Measurements from ENCODE around the gene MXI1.

MXI1 gene

DNA sequence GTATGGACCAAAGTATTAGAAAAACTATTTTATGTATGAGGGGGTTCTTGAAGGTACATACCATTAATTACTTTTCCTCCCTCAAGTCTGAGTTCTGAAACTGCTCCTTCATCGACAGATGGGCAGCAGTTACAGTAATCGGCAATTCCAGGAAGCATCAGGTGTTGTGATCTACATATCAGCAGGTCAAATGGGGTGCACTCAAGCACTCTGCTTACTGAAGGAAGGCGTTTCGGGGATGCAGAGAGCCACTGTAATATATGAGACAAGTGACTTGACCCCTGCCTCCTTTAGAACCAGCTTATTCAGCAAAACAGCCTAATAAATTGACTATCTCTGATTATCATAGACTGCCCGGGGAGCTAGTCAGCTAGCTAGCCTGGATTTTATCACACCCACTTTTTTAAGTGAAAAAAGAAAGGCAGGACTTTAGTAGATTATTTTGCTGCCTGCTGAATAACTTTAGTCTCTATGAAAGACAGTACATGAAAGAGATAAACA, 93.1 kb downstream of the MXI1 start:
- TF ChIP-seq CTCF (IDR thresholded peaks at IDR 0.05; ENCODE audit: poor library complexity, severe bottlenecking), result no peak
- Histone ChIP-seq H3K9me3 (ENCODE audit: severe bottlenecking) (no peaks in the 10 kb centered on the region), H3K27me3 (ENCODE audit: insufficient read depth, poor library complexity, severe bottlenecking) (no peaks in the 10 kb centered on the region), H3K36me3 (ENCODE audit: low read depth) (peaks cover 83% of the 10 kb centered on the region), H3K4me1 (ENCODE audit: insufficient read depth, poor library complexity, severe bottlenecking) (peaks cover 11% of the 10 kb centered on the region), H3K27ac (ENCODE audit: poor library complexity, severe bottlenecking) (no peak overlapping the region), H3K4me3 (ENCODE audit: severe bottlenecking) (no peak overlapping the region)
- no peak for ATAC-seq (ENCODE audit: low read depth)
- no peak for DNase-seq (ENCODE audit: low spot score)

DNA sequence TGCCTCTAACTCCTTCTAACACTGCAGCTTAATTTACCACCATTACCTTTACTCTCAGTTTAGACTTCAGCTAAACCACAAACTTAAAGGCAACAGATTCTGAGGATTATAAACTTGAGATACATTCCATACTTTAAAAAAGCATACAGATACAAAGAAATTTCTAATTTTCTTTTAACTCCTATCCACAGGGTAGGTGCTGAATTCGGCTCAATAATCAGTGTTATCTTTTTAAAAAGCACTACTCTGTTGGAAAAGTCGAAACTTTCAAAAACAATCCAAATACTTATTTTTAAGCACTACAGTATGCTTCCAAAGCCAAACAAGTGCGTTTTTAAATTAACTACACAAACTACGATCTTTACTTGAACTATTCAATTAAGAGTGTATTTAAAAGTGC, 96.3 kb downstream of the MXI1 start:
- peak overlapping the region; percentile 75 for H3K4me3 ChIP-seq (ENCODE audit: severe bottlenecking)
- peak overlapping the region; percentile 87 for H3K27ac ChIP-seq (ENCODE audit: poor library complexity, severe bottlenecking)
- H3K4me1 ChIP-seq (ENCODE audit: insufficient read depth, poor library complexity, severe bottlenecking), result peaks cover 18% of the 10 kb centered on the region
- no peaks in the 10 kb centered on the region for H3K27me3 ChIP-seq (ENCODE audit: insufficient read depth, poor library complexity, severe bottlenecking)
- peaks cover 52% of the 10 kb centered on the region for H3K36me3 ChIP-seq (ENCODE audit: low read depth)
- no peak for TF ChIP-seq CTCF (IDR thresholded peaks at IDR 0.05; ENCODE audit: poor library complexity, severe bottlenecking)
- no peak for ATAC-seq (ENCODE audit: low read depth)
- no peak for DNase-seq (ENCODE audit: low spot score)
- H3K9me3 ChIP-seq (ENCODE audit: severe bottlenecking), result no peaks in the 10 kb centered on the region

DNA sequence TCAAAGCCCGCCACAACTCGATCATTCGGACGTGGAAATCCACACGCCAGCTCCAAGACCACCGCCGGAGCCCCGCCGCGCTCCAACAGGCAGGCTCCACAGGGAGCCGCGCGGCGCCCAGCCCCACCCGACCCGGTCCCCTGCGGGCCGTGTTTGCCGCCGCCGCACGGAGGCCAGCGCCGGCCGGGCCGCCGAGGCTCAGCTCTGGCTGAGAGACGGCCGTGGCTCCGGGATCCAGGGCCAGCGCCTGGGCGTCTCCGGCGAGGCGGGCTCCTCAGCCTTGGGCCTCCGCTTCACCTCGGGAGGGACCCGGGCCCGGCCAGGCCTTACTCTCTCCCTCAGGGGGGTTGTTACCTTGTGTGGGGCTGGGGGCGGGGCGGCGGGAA, 97.0 kb downstream of the MXI1 start:
- no peaks in the 10 kb centered on the region for H3K9me3 ChIP-seq (ENCODE audit: severe bottlenecking)
- peak overlapping the region; percentile 87 for H3K27ac ChIP-seq (ENCODE audit: poor library complexity, severe bottlenecking)
- ATAC-seq (ENCODE audit: low read depth) (peak; percentile 65), DNase-seq (ENCODE audit: low spot score) (no peak)
- H3K36me3 ChIP-seq (ENCODE audit: low read depth), result peaks cover 45% of the 10 kb centered on the region
- no peak for TF ChIP-seq CTCF (IDR thresholded peaks at IDR 0.05; ENCODE audit: poor library complexity, severe bottlenecking)
- H3K27me3 ChIP-seq (ENCODE audit: insufficient read depth, poor library complexity, severe bottlenecking), result no peaks in the 10 kb centered on the region
- peak overlapping the region; percentile 75 for H3K4me3 ChIP-seq (ENCODE audit: severe bottlenecking)
- H3K4me1 ChIP-seq (ENCODE audit: insufficient read depth, poor library complexity, severe bottlenecking), result peaks cover 18% of the 10 kb centered on the region

DNA sequence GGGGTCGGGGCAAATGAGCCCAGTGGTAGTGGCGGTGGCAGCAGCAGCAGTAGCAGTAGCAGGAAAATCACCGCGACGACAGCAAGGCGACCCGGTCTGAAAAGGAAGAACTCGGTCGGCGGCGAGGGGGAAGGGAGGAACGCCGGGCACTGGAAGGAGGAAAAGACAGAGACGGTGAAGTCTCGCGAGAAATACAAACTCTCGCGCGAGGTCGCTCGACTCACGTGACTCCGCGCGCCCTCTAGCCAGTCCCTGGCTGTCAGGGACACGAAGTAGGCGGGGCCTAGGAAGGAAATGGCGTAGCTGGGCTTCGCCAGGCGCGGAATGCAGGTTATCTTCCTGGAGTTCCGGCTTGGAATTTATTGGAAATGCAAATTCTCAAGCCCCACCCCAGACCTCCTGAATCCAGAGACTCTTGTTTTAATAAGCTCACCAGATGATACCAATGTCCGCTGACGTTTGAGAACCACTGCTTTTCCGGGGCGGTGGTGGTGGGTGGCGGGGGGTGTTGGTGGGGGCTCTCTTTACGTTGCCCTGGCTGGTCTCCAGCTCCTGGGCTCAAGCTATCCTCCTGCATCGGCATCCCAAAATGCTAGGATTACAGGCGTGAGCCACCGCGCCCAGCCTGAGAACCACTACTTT, 97.5 kb downstream of the MXI1 start, which contains the start of gene SMNDC1:
SMNDC1 (minus strand) TSS at position 141 of the 642 bp plus-strand sequence. CDS start 1,333 bp downstream, outside the sequence.
- ATAC-seq (ENCODE audit: low read depth) (peak; percentile 85), DNase-seq (ENCODE audit: low spot score) (peak; percentile 97)
- Histone ChIP-seq H3K4me3 (ENCODE audit: severe bottlenecking) (peak within 1 kb of the TSS; percentile 75), H3K27me3 (ENCODE audit: insufficient read depth, poor library complexity, severe bottlenecking) (no peaks in the 10 kb centered on the region), H3K27ac (ENCODE audit: poor library complexity, severe bottlenecking) (peak within 1 kb of the TSS; percentile 87), H3K4me1 (ENCODE audit: insufficient read depth, poor library complexity, severe bottlenecking) (peaks cover 18% of the 10 kb centered on the region), H3K9me3 (ENCODE audit: severe bottlenecking) (no peaks in the 10 kb centered on the region), H3K36me3 (ENCODE audit: low read depth) (peaks cover 39% of the 10 kb centered on the region)
- TF ChIP-seq CTCF (IDR thresholded peaks at IDR 0.05; ENCODE audit: poor library complexity, severe bottlenecking), result no peak

Measured in RWPE2 (cell line).